HG02798 (cell line): ENCODE data around the gene ODF2L.

Source experiments
- ATAC-seq: cut with Tn5 transposase; IDR thresholded peaks from one replicate; pipeline ENCODE4 v1.9.1; 2021; ENCODE audit warnings: mild to moderate bottlenecking; ENCODE audit not compliant: unreplicated experiment, poor library complexity

ODF2L gene

GRCh38 chr1:86324130-86324822 is 71.8 kb downstream of the ODF2L start:
- ATAC-seq: no peak

DNA sequence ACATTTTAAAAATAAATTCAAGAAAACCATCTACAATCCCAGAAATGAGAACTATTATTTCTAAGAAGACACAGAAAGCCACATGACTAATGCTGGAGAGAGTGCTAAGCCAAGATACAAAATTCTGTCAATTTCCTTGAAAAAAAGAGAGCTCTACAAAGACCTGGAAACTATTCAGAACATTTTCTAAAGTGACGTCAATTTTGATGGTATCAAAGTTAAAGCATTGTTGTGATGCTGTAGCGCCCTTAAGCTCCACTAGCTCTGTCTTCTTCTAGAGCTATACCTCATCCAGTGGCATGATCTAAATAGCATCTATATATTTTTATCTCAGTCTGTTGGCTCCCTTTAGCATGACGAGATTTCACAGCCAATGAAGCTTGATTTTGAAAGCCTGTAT is 73.9 kb downstream of the ODF2L start:
- no peak for ATAC-seq

DNA sequence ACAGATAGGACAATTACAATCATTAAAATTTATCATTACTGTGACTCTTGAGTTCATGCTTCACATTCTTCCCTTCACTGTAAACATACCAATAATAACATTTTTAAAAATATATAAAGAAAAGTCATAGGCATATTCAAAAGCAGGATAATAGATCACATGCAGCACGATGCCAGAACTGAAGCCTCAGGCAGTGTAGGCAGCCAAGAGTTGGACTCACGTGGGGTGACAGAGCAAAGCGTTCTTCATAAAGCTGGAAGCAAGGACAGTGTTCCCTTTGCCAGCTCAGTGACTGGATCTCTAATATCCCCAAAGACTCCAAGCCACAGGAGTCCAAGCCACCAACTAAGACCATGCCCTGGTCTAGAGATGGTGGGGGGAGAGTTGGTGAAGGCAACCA is 77.7 kb downstream of the ODF2L start:
- ATAC-seq: no peak

DNA sequence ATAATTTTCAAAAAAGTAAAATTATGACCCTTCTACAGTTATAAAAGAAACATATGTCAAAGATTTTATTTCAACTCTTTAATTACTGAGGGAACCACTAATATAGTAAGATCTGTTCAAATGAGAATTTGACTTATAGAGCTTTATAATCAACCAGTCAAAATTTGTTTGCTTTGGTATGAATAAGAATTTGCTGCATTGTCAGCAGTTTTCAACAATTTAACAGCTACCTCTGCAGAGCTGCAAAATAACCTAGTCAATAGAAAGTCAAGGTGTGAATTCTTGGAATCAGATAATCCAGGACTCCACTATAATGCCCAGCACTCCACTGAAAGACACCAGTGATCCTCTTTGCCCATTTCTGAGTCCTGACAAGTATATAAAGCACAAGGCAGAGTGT is 78.2 kb downstream of the ODF2L start:
- no peak for ATAC-seq

- ATAC-seq: no peak
Observed at GRCh38 chr1:86305731-86306130, 90.4 kb downstream of the ODF2L start.

- ATAC-seq: no peak
Observed at GRCh38 chr1:86303041-86303690, 93.0 kb downstream of the ODF2L start.
